CD4-positive, alpha-beta T cell treated with Interleukin-2 at 100 ng/mL for 4 hours (primary cell): Measurements from ENCODE around the gene SH2D4B.

Experiments used
- DNase-seq: peaks from one replicate; pipeline ENCODE4 v3.0.0-alpha.2; 2020; ENCODE audit warnings: low spot score

SH2D4B gene

DNA sequence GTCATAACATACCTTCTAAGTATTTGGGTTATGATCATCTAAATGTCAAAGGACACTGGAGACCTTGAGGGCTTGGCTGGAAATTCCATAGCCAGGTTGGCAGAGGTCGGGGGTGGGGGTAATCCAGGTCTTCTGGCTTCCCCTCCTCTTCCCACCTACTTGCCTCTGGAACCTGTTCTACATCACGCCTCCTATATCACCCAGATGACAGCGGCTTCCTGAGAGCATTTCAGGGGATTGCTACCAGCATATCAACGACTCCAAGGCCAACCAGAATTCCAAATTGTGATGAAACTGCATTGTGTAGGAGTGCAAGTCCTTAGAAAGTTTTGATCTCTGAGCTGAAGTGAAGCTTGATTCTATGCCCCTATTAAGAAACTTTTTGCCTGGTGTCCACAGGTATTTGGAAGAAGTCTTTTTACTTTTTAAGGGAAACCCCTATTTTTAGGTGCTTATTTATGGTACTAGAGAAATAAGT lies 95.7 kb downstream of the SH2D4B start:
- DNase-seq: no peak

DNA sequence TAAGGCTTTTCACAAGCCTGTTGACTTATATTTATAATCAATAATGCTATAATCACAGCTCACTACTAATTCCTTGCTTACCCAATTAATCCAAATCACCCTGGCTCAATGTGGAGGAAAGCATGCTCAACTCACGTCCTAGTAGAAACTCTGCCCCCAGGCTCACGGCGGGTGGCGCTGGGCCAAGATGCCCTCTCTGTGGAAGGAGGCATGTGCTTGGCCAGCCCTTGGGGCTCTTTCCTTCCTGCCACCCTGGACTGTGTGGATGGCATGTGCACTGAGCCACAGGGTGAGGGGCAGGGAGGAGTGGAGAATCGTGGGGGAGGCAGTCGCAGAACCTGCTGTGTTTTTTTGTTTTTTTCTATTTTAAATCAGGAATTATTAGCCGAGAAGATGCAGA lies 96.2 kb downstream of the SH2D4B start:
- DNase-seq: no peak

DNA sequence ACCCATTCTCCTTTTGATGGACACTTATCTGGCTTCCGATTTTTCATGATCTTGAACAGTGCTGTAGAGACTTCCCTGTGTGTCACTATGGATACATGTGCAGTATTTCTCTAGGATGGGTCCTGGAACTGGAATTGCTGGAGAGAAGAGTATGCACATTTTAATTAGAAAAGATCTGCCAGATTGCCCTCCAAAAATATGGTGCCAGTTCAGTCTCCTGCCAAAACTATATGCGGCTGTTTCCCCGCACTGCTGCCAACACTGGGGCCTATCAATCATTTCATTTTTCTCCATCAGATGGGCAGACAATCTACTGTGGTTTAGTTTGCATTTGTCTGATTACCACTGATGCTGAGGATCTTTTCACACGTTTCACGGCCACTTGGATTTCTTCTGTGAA lies 105.0 kb downstream of the SH2D4B start:
- no peak for DNase-seq

DNA sequence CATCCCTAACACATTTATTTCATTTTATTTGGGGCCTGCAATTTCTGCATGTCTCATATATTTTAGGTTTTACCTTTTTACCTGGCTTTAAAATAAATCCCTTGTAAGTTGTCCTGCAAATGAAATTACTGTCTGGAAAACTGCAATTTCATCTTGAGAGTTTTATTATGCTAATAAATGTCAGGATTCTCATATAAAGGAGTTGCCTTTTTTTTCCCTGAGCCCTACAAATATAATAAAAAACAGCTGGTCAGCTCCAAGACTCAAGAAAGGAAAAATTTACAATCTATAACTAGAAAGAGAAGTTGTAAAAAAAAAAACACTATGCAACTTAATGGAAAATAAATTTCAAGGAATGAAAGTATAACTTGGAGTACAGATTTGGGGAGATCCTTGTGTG lies 108.7 kb downstream of the SH2D4B start:
- DNase-seq: no peak

DNA sequence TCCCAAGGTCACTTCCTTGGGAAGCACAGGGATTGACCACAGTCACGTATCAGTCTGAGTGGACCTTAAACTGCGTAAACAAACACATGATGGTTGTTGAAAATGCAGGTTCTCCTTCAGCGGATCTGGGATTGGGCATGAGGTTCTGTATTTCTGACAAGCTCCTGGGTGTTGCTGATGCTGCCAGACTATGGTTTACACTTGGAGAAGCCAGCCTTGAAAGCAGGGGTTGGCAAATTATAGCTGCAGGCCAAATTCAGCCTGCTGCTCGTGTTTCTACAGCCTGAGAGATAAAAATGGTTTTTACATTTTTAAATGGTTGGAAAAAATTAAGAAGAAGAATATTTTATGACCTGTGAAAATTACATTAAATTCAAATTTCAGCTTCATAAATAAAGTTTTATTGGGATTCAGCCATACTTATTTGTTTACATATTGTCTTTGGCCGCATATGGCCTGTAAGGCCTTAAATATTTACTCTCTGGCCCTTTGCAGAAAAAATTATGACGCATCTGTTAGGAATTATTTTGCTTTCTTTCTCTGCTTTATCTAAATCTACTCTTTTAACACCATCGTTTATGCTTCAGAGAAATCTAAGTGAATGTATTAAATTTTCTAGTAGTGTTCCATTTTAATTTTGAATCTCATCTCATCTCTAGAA lies 109.6 kb downstream of the SH2D4B start:
- no peak for DNase-seq

DNA sequence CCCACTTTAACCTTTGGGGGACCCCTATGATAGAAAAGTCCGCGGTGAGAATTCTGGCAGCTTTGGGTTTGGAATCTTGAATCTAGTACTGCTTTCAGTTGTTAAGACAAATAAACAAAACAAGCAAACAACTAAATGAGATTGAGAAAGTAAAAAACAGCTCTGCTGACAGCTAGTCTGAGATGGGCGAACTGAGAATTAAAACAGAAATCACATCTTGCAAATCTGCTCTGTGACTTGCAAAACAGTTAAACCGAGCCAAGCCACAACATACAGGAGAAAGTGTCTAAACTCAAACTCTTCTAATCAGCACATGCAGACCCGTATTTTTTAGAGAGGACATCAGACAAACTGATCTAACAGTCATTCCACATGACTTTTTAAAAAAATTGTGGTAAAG lies 110.4 kb downstream of the SH2D4B start:
- no peak for DNase-seq

DNA sequence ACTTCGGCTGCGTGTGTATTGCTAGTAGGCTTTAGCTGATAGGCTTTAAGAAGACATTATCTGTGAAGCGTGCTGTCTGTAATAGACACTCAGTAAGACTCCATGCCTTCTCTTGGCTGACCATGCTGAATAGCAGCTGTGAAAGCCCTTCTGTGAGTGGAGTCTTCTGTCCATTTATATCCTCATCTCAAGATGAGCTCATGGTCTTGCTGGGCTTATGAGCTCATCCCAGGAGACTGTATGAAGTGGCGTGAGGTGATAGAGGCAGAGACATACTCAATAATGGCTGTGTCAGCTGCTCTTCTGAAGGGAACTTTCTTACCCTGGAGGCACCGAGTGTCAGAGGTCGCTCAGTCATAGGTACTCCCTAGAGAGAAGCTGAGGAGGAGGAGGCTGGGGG lies 111.5 kb downstream of the SH2D4B start:
- no peak for DNase-seq

DNA sequence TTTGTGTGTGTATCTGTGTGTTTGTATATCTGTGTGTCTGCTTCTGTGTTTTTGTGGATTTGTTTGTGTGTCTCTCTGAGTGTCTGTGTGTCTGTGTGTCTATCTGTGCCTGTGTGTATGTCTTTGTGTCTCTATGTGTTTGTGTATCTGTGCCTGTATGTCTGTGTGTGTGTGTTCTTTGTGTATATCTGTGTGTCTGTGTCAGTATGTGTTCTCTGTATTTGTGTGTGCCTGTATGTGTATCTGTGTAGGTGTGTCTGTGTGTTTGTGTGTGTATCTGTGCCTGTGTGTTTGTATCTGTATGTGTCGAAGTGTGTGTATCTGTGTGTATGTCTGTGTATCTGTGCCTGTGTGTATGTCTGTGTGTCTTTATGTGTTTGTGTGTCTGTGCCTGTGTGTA lies 118.2 kb downstream of the SH2D4B start:
- DNase-seq: no peak

DNA sequence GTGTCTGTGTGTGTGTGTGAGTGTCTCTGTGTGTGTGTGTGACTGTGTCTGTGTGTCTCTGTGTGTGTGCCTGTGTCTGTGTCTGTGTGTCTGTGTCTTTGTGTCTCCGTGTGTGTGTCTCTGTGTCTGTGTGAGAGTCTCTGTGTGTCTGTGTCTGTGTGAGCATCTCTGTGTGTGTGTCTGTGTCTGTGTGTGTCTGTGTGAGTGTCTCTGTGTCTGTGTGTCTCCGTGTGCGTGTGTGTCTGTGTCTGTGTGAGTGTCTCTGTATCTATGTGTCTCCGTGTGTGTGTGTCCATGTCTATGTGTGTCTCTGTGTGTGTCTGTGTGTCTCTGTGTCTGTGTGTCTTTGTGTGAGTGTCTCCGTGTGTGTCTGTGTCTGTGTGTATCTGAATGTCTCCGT lies 120.4 kb downstream of the SH2D4B start:
- no peak for DNase-seq

DNA sequence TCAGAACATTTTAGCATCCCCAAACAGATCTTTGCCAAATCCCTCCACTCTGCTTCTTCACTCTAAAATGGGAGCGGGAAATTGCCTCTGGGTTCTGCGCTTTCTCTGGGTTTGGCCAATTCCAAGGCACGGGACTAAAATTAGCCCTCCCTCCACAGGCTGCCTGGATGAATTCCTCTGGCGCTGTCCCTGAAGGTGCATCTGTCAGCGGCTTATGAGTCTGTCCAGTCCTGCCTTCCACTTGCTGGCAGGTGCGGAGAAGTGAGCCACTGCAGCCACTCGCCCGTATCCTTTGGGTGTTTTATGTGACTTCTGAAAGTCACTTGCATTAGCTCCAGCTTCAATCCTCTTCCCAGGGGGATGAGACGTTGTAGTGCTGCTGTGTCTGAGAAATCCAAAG lies 121.6 kb downstream of the SH2D4B start:
- DNase-seq: no peak

DNA sequence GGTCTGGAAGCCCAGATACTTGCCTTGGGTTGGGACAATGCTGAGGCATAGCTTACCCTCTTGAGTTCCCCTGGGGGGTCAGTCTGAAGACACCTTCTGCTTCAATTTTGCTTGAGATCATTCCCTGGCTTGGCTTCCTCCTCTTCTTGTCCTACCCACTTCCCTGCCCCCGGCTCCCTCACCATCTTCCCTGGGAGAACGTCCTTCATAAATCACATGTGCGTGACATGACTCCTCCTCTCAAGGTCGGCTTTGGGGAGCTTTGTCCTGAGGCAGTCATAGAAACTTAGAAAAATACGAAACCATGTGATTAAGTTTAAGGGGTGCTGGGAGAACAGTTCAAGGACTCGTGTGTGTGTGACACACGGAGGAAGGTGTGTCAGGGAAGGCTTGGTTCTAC lies 122.6 kb downstream of the SH2D4B start:
- no peak for DNase-seq

DNA sequence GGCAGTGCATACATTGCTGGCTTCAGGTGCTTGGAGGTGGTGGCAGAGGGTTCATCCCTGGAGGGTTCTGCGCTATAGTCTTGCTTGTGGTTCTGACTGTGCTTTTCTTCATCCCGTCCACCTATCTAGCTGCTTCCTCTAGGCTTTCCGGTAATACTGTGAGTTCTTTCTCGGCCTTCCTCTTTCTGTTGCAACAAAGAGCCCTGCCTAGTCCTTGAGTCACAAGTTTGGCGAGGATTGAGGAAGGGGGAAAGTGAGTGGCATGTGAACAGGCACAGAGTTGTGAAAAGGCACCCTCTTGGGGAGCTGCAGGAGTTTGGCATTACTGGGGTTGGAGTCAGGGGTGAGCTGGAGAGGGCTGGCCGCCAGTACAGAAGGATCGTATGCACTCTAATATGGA lies 123.0 kb downstream of the SH2D4B start:
- DNase-seq: no peak

DNA sequence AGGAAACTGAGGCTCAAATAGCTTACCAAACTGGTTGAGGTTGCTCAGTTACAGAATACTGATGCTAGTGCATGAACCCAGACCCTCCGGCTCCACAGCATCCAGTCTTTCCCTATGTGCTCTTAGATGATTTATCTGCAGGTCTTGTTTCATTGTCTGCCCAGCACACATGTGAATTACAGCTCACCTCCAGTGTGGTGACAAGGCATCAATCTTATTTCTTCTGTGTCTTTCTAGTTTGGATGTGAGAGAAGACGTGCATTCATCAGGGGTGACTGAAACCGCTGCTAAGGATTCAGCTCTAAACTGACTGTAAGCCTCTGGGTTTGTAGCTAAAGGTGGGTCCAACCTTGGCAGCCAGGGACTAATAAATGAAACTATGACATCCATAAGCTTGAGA lies 123.8 kb downstream of the SH2D4B start:
- no peak for DNase-seq

DNA sequence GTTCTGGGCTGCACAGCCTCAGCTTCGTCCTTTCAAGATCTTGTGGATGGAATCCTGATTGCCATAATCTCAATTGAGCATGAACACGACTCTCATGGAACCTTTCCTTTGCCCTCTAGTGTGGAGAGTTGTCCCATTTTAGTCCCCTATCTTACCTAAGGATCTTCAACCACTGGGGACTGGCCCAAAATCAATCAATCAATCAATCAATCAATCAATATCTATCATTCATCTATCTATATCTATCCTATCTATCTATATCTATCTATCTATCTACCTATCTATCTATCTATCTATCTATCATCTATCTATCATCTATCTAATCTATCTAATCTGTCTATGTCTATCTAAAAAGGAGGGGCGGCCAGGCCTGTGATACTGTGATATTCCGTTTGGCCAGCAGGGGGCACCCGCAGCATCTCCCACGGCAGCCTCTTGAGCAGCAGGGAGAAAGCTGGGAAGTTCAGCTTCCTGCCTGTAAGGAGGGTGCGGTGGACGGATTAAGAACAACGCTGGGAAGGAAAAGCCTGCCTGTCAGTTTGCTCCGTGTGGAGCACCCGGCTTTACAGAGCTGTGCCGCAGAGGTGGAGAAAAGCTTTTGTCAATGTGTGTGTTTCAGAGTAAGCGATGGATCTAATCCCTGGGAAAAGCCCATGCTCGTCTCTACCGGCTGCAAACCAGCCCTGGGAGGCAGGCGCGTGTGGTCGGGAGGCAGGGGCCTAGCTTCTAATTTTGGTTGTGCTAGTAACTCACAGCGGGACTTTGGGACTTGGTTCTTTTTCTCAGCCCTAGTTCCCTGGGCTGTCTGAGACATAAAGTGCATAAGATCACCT lies 124.9 kb downstream of the SH2D4B start:
- peak; percentile 65 for DNase-seq

DNA sequence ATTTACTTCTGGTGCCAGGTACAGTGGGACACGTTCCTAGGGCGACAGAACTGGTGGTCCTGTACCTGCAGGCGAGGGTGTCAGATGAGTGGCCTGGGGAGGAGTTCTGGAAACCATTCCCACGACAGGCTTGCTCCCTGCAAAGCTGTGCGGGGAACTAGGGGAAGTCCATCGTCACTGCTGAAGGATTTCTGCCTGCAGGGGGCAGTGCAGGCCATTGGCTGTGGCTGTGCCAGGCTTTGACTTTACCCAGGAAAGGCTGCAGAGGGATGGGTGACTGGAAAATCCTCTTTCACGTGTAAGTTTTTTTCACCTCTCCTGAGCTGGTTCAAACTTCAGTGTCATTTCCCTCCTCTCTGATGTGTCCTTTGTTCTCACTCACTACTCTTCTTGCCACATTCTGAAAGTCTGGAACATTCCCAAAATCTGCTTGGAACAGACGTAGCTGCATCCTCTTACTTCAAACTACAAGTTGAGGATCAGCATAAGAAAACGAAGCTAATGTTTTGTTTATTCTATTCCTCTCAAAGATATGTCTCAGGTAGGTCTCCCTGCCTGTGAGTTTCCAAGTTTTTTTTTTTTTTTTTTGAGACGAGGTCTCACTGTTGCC lies 126.5 kb downstream of the SH2D4B start:
- DNase-seq: peak; percentile 22

DNA sequence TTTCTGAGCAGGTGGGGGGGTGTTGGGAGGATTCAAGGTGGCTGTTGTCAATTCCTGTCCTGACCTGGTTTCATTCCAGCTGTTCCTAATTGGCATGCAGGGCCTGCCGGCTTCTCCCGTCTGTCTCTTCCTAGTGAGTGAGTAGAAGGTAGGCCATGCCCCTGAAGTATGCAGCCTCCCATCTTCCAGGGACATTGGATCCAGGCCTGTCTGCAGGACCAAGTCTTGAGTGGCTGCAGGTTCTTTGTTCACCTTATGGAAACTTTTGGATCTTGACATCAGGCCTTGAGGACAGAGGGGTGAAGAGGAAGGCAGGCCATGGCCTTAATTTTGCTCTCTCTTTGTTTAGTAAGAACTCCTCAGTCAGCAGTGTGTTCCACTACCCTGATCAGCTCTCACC lies 131.8 kb downstream of the SH2D4B start:
- DNase-seq: no peak

DNA sequence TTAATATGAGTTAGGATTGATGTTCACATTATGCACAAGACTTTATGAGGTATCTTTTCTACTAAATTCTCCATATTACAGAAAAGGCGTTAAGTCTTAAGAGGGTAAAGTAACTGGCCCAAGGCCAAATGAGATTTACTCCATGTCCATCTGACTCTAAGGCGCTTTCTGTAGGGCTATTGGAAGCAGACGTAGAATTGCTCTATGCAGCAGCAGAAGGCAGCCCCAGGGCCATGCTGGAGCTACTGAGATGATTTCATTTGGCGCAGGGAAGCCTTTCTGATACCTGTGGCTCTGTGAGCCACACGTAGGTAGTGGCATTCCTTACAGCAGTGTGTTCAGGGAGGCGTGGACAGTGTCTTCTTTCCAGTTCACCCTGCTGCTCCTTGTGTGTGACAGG lies 133.1 kb downstream of the SH2D4B start:
- DNase-seq: no peak

DNA sequence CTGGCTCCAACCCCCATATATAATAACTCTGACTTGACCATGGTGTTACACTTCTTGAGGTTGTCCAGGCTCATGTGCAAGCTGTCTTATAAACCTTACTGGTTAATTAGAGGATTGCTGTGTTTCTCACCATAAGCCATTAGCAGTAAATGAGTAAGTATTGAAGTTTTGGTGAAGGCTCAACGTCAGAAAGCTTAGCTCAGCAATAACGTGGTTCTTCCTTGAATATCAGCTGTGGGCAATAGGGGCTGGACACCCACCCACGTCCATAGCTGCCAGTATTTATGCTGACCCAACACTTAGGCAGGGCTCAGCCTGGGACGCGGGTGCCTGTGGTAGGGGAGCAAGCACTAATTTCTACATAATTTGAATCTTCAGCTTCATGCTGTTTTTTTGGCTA lies 134.1 kb downstream of the SH2D4B start:
- DNase-seq: no peak

DNA sequence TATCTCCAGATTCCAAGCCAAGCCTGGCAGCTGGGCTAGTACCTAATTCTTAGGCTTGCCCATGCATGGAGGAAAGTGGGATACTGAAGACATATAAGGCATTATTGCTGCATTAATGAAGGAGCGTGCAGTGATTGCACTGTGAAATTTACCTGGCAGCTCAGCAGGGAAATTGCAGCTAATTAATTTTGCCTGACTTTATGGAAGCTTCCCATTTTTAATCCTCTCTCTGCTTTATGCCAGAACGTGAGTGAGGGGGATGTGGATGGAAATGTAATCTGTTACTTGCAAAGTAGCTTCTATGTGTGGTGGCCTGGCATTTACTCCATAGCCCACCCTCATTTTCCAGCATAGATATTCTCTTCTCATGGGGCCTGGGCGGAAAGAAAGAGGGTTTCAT lies 134.9 kb downstream of the SH2D4B start:
- DNase-seq: no peak

DNA sequence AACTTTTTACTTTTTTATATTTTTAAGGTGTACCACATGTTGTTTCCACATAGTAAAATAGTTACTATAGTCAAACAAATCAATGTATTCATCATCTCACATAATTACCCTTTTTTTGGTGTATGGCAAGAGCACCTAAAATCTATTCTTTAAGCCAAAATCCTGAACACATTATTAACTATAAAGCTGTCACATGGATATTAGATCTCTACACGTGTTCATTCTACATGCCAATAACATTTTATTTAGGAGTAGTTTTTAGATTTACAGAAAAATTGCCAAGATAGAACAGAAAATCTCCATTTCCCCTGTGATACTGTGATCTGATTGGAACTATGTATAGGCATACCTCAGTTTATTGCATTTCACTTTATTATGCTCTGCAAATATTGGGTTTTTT lies 137.1 kb downstream of the SH2D4B start:
- no peak for DNase-seq

DNA sequence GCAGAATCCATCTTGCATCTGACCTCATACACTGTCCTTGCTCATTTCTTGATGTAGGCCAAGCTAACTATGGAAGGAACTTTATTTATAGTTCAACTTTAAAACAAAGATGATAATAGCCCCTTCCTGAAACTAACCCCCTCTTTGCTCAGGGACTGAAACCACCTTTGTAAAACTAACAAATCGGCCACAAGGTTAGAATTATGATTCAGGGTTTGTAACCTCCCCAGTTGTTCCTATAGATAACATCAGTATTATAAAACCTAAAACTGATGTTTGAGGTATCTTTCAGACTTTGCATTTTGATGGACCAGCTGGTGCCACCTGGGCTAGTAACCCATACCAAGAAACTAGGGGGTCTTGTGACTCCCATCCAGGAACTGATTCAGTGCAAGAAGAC lies 143.4 kb downstream of the SH2D4B start:
- no peak for DNase-seq

DNA sequence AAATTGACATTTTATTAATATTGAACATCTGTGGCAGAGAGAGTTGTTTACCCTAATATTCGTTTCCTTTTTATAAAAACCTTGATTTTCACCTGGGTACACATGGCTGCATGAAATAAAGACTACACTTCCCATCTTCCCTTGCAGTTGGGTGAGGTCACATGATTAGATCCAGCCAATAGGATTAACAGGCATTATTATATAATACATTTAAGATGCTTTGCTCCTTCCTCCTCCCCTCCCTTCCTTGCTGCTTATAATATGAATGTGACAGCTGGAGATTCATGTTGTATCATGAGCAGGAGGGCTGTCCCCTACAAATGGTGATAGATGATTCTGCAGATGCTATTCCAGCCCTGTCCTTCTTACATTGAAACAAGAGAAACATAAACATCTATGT lies 146.6 kb downstream of the SH2D4B start:
- DNase-seq: peak; percentile 56

DNA sequence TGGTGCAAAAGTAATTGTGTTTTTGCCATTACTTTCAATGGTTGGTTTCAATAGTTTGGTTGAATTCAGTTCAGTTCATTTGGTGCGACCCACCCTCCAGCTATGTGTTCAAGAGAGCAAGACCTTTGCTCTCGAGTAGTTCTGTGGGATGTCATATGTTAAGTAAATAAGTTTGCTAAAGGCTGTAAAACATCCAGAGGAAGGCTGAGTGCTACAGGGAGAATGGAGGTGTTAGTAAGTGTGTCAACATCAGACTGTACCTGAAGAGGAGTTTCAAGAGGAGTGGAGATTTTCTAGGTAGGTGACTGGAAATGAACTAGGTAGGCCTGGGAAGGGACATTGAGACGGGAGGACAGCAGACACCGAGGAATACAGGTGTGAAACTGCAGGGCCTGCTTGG lies 147.7 kb downstream of the SH2D4B start:
- DNase-seq: no peak
